ENCODE data around the gene BOLA2.
A peak's percentile ranks its signal among the peaks of the same experiment; 100 is the strongest.
"Not testable (repeated sequence)": the region's sequence is repeated elsewhere in the genome, so short reads cannot be mapped to it uniquely, and the experiment has no call there.

Gene BOLA2
- long read RNA-seq, transcript BOLA2-201 (3 exons, 1,012 nt) = major isoform, 12 of 14 reads
- long read RNA-seq, partial matches to known transcripts = 2 of 14 reads
- long read RNA-seq, other reads (novel, unspliced or antisense) = 0 of 14 reads

DNA sequence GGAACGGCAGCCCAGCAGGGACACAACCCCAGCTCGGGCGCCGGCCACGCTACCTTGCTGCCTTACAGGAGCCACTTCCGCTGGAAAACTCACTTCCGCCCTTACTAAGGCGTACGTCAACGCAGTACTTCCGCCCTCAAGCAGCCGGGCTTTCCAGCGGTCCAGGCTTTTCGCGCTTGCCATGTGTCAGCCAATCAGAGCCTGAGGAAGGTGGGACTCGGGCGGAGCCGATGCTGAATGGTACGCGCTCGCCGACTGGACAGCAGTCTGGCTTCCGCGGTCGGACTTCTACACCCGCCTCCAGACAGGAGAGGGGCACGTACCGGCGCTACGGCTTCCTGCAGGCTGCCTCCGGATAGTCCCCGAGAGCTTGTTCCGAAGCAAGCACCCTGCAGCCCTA, at the start of gene BOLA2, which contains the start of gene SLX1B:
BOLA2 (minus strand) TSS at position 83 of the 400 bp plus-strand sequence. CDS start 98 bp downstream, outside the sequence.
SLX1B (plus strand) TSS at position 265 of the 400 bp plus-strand sequence.
- not testable (repeated sequence) for DNase-seq (ENCODE audit: low read depth in 1 of 2, low spot score in 1 of 2); H3K27ac ChIP-seq (replicated peaks); H3K4me3 ChIP-seq (replicated peaks; ENCODE audit: insufficient read depth, low read length); H3K27me3 ChIP-seq (ENCODE audit: insufficient read depth, poor library complexity, severe bottlenecking)

GRCh38 chr16:29482276-29482675, 28.1 kb upstream of the BOLA2 start:
- H3K27me3 ChIP-seq (ENCODE audit: insufficient read depth, poor library complexity, severe bottlenecking); H3K4me3 ChIP-seq (replicated peaks; ENCODE audit: insufficient read depth, low read length); DNase-seq (ENCODE audit: low read depth in 1 of 2, low spot score in 1 of 2); H3K27ac ChIP-seq (replicated peaks): not testable (repeated sequence)

DNA sequence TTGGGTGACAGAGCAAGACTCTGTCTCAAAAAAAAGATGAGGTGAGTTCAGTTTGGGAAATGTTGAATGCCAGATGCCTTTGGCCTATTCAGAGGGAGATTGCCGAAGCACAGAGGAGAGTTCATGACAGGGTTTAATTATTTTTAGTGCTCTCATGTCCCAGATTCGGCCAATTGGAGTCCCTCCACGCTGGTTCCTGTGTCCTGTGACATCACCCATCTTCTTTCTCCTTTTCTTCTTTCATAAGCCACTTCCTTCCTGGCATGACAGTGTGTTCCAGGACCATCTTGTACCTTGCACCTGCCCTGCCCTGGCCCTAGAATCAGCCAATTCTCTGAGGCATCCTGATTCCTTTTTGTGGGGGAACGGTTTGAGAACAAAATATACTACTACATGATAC, 17.9 kb upstream of the BOLA2 start:
- H3K27ac ChIP-seq (replicated peaks); DNase-seq (ENCODE audit: low read depth in 1 of 2, low spot score in 1 of 2); H3K4me3 ChIP-seq (replicated peaks; ENCODE audit: insufficient read depth, low read length); H3K27me3 ChIP-seq (ENCODE audit: insufficient read depth, poor library complexity, severe bottlenecking): not testable (repeated sequence)

GRCh38 chr16:29469660-29470059, 15.5 kb upstream of the BOLA2 start:
- not testable (repeated sequence) for H3K27me3 ChIP-seq (ENCODE audit: insufficient read depth, poor library complexity, severe bottlenecking); H3K4me3 ChIP-seq (replicated peaks; ENCODE audit: insufficient read depth, low read length); H3K27ac ChIP-seq (replicated peaks)
- DNase-seq (ENCODE audit: low read depth in 1 of 2, low spot score in 1 of 2) = peak in 1 of 2 experiments; percentile 47

- not testable (repeated sequence) for H3K4me3 ChIP-seq (replicated peaks; ENCODE audit: insufficient read depth, low read length); H3K27me3 ChIP-seq (ENCODE audit: insufficient read depth, poor library complexity, severe bottlenecking); DNase-seq (ENCODE audit: low read depth in 1 of 2, low spot score in 1 of 2); H3K27ac ChIP-seq (replicated peaks)
These were observed 13.7 kb upstream of the BOLA2 start for GRCh38 chr16:29467654-29468366.

DNA sequence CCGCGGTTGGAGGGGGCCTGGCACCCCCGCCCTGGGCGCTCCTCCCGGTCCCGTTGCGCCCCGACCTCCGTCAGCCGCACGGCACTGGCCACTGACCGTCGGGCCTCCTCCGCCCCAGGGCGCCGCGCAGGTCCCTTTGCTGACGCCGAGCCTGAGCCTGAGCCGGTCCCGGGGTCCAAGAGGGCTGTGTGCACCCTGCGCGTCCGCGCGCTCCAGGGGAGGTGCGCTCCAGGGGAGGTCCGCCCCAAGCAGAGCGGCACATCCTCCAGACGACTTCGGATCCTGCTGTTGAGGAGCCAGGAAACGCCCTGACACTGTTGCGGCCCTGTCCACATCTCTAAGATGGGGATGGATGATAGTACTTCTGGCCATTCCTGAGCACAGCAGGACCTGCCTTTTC, 12.8 kb upstream of the BOLA2 start:
- H3K27ac ChIP-seq (replicated peaks); DNase-seq (ENCODE audit: low read depth in 1 of 2, low spot score in 1 of 2); H3K27me3 ChIP-seq (ENCODE audit: insufficient read depth, poor library complexity, severe bottlenecking); H3K4me3 ChIP-seq (replicated peaks; ENCODE audit: insufficient read depth, low read length): not testable (repeated sequence)

- H3K27ac ChIP-seq (replicated peaks); H3K4me3 ChIP-seq (replicated peaks; ENCODE audit: insufficient read depth, low read length); H3K27me3 ChIP-seq (ENCODE audit: insufficient read depth, poor library complexity, severe bottlenecking); DNase-seq (ENCODE audit: low read depth in 1 of 2, low spot score in 1 of 2): not testable (repeated sequence)
These were observed 12.1 kb upstream of the BOLA2 start for GRCh38 chr16:29465985-29466824.

DNA sequence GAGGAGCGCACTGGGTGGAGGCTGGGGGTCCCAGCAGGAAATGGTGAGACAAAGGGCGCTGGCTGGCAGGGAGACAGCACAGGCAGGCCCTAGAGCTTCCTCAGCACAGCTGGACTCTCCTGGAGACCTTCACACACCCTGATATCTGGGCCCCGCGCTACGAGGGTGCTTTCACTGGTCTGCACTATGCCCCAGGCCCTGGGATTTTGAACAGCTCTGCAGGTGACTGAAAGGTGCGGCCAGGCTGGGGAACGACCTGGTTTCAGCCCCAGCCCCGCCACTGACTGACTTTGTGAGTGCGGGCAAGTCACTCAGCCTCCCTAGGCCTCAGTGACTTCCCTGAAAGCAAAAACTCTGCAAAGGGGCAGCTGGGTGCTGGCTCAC, 6.5 kb upstream of the BOLA2 start:
- DNase-seq (ENCODE audit: low read depth in 1 of 2, low spot score in 1 of 2); H3K27me3 ChIP-seq (ENCODE audit: insufficient read depth, poor library complexity, severe bottlenecking); H3K4me3 ChIP-seq (replicated peaks; ENCODE audit: insufficient read depth, low read length); H3K27ac ChIP-seq (replicated peaks): not testable (repeated sequence)

- not testable (repeated sequence) for DNase-seq (ENCODE audit: low read depth in 1 of 2, low spot score in 1 of 2); H3K27ac ChIP-seq (replicated peaks); H3K27me3 ChIP-seq (ENCODE audit: insufficient read depth, poor library complexity, severe bottlenecking)
These were observed 5.8 kb upstream of the BOLA2 start, which contains the start of gene SULT1A4 for GRCh38 chr16:29459706-29460646. Gene SULT1A4 (plus strand): TSS chr16:29459913. CDS start chr16:29461386, 1,473 bp downstream.

DNA sequence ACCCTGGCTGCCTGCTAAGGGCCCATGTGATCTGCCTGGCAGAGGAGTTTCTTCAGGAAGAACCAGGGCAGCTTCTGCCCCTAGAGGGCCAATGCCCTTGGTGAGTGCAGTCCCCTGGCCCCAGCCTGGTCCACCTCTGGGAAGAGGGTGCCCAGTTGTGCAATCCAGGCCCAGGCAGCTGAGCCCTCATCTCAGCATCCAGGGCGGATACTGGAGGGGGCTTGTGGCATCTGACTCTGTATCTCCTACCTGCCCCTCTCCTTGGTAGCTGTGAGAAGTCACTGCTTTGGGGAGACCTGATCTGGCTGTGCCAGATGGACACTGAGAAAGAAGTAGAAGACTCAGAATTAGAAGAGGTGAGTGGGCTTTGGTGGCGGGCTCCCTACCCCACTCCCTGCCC, 3.5 kb upstream of the BOLA2 start:
- H3K27ac ChIP-seq (replicated peaks); H3K27me3 ChIP-seq (ENCODE audit: insufficient read depth, poor library complexity, severe bottlenecking); H3K4me3 ChIP-seq (replicated peaks; ENCODE audit: insufficient read depth, low read length): not testable (repeated sequence)
- DNase-seq (ENCODE audit: low read depth in 1 of 2, low spot score in 1 of 2) = peak in 1 of 2 experiments; percentile 0

More at GRCh38 chr16:29459706-29460646, 5.8 kb upstream of the BOLA2 start, which contains the start of gene SULT1A4:
- not testable (repeated sequence) for H3K4me3 ChIP-seq (replicated peaks; ENCODE audit: insufficient read depth, low read length)

DNA sequence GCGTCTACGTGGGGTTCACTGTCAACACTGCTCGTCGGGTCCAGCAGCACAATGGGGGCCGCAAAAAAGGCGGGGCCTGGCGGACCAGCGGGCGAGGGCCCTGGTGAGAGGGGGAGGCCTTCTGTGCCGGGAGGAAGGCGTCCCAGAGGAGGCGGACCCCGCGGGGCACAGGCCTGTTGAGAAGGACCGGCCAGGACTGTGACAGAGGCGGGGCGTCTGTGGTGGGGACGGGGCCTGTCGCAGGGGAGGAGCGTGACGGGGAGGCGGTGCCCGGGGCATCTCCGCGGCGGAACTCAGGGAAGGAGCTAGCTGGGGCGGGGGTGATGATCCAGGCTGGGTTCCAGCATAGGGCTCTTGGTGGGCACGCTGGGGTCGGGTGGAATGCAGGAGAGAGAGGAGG, 677 bp upstream of the BOLA2 start:
- H3K27ac ChIP-seq (replicated peaks); H3K27me3 ChIP-seq (ENCODE audit: insufficient read depth, poor library complexity, severe bottlenecking); DNase-seq (ENCODE audit: low read depth in 1 of 2, low spot score in 1 of 2); H3K4me3 ChIP-seq (replicated peaks; ENCODE audit: insufficient read depth, low read length): not testable (repeated sequence)

DNA sequence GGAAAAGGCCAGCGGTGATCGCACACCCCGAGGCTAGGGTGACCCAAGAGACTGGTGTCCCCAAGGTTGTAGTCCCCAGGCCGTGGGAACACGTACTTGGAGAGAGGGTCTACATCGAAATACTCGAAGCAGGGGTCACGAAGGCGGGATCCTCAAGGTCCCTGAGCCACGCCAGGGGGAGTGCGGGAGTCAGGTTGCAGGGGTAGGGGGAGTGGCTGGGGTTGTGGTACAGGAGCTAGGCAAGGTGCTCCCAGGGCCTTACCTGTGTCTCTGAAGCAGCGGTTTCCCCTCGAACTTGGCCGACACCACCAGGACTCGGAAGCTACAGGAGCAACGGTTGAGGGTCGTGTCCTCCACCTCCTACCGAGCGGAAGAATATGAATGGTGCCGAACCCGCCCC, 397 bp downstream of the BOLA2 start:
- H3K27ac ChIP-seq (replicated peaks); H3K4me3 ChIP-seq (replicated peaks; ENCODE audit: insufficient read depth, low read length); DNase-seq (ENCODE audit: low read depth in 1 of 2, low spot score in 1 of 2); H3K27me3 ChIP-seq (ENCODE audit: insufficient read depth, poor library complexity, severe bottlenecking): not testable (repeated sequence)

DNA sequence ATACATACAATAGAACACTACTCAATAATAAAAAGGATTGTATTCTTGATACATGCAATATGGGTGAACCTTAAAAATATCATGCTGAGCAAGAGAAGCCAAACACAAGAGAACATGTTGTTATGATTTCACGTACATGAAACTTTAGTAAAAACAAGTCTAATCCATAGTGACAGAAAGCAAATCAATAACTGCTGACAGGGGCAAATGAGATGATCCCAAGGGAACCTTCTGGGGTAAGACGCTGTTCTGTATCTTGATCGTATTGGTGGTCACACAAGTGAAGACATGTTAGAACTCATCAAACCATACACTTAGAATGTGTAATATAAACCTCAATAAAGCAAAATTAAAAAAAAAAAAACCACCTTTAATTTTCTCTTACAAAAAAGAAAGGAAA, 28.8 kb downstream of the BOLA2 start:
- H3K4me3 ChIP-seq (replicated peaks; ENCODE audit: insufficient read depth, low read length); DNase-seq (ENCODE audit: low read depth in 1 of 2, low spot score in 1 of 2); H3K27ac ChIP-seq (replicated peaks); H3K27me3 ChIP-seq (ENCODE audit: insufficient read depth, poor library complexity, severe bottlenecking): not testable (repeated sequence)

DNA sequence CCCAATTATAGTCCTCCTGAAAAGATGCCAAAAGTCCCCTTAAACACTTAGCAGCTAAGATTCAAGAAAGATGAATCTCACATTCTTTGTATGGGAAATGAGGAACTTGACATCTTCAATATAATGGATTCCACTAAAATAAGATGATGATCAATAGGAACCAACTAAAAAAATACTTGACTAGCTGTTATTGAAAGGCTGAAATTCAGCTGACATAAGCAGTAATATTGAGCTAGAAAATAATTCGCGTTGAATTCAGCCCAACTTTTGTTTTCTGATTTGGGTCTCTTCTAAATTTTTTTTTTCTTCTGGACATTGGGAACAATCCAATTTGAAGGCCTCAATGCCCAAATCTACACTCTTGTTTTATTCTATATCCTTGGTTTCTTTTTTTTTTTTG, 30.6 kb downstream of the BOLA2 start:
- DNase-seq (ENCODE audit: low read depth in 1 of 2, low spot score in 1 of 2); H3K27ac ChIP-seq (replicated peaks); H3K27me3 ChIP-seq (ENCODE audit: insufficient read depth, poor library complexity, severe bottlenecking); H3K4me3 ChIP-seq (replicated peaks; ENCODE audit: insufficient read depth, low read length): not testable (repeated sequence)

Measured in HL-60 (cell line).